DLD1 (cell line): ENCODE data around the gene MYOM1.
"Not testable (repeated sequence)": the region's sequence is repeated elsewhere in the genome, so short reads cannot be mapped to it uniquely, and the experiment has no call there.

Source experiments
- in situ Hi-C: cut with HindIII; loops from 2 replicates; pipeline ENCODE4 v1.10.0; 2017; ENCODE audit warnings: low sequenced_read_pairs

MYOM1 gene

GRCh38 chr18:3093624-3094337 lies 126.0 kb downstream of the MYOM1 start:
- in situ Hi-C loops = no loop called here

- in situ Hi-C loops = no loop called here
Measured at GRCh38 chr18:3092727-3093126, 127.0 kb downstream of the MYOM1 start.

GRCh38 chr18:3089579-3089978 lies 130.2 kb downstream of the MYOM1 start:
- in situ Hi-C loops = no loop called here

- in situ Hi-C loops = no loop called here
Measured at GRCh38 chr18:3088449-3088848, 131.3 kb downstream of the MYOM1 start.

- in situ Hi-C loops = no loop called here
Measured at GRCh38 chr18:3086871-3087270, 132.9 kb downstream of the MYOM1 start.

GRCh38 chr18:3085612-3086011 lies 134.2 kb downstream of the MYOM1 start:
- in situ Hi-C loops = no loop called here

GRCh38 chr18:3084206-3084605 lies 135.6 kb downstream of the MYOM1 start:
- in situ Hi-C loops = no loop called here

GRCh38 chr18:3083766-3084165 lies 136.0 kb downstream of the MYOM1 start:
- in situ Hi-C loops = no loop called here

GRCh38 chr18:3081584-3081991 lies 138.2 kb downstream of the MYOM1 start:
- in situ Hi-C loops = no loop called here

- in situ Hi-C loops = no loop called here
Measured at GRCh38 chr18:3079653-3080052, 140.1 kb downstream of the MYOM1 start.

GRCh38 chr18:3075491-3075890 lies 144.3 kb downstream of the MYOM1 start:
- in situ Hi-C loops = no loop called here

- in situ Hi-C loops = no loop called here
Measured at GRCh38 chr18:3074087-3074486, 145.7 kb downstream of the MYOM1 start.

GRCh38 chr18:3073353-3073752 lies 146.4 kb downstream of the MYOM1 start:
- in situ Hi-C loops = not testable (repeated sequence)

GRCh38 chr18:3071676-3072075 lies 148.1 kb downstream of the MYOM1 start:
- in situ Hi-C loops = no loop called here

GRCh38 chr18:3069671-3070433 lies 149.9 kb downstream of the MYOM1 start:
- in situ Hi-C loops = no loop called here

GRCh38 chr18:3067722-3068121 lies 152.0 kb downstream of the MYOM1 start:
- in situ Hi-C loops = no loop called here

- in situ Hi-C loops = no loop called here
Measured at GRCh38 chr18:3067165-3067661, 152.6 kb downstream of the MYOM1 start.

GRCh38 chr18:3066341-3067110 lies 153.2 kb downstream of the MYOM1 start:
- in situ Hi-C loops = no loop called here

GRCh38 chr18:3063766-3064165 lies 156.0 kb downstream of the MYOM1 start:
- in situ Hi-C loops = not testable (repeated sequence)

- in situ Hi-C loops = no loop called here
Measured at GRCh38 chr18:3062798-3063680, 156.7 kb downstream of the MYOM1 start.
